COR-L47 (cell line): ENCODE data around the gene AGAP3.

ENCODE experiments used
- DNase-seq: peaks from one replicate; lab custom pipeline; 2025; lab: John Stamatoyannopoulos, UW

Gene AGAP3

GRCh38 chr7:151167197-151167961, 81.1 kb downstream of the AGAP3 start, which contains the start of gene GBX1:
Gene GBX1 (minus strand): TSS chr7:151167694. CDS start chr7:151167548, 146 bp downstream.
- DNase-seq, result peak; percentile 16

DNA sequence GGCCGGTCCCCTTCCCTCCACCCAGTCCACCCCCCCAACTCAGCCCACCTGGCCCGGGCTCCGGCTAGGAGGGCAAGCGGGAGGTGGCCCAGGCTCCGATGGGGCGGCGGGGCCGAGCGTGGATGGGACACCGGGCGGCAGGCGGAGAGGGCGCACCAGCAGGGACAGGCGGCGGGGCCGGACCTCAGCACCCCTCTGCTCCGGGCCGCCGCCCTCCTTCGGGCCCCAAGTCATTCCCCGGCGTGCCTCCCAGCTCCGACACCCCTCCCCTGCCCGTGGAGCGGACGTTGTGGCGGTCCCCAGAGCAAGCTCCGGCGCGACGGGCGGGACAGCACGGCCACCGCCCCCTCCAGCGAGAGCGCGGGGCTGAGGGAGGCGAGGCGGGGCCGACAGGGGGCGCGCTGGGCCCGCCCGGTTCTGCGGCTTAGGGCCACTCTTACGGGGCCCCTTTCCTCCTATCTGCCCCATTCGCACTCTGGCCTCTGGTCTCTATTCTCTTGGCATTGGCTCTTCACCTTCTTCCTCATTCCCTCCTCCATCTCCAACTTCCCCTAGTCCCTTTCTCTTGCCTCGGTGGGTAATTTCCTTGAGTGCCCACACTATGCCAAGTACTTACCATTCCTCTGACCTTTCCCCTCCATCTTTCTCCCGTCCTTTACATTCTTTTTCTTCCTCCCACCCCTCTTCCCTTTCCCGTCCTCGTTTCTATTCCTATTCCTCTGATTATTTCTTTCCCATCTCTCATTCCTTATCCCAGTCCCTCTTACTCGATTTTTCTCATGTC, 81.9 kb downstream of the AGAP3 start:
- no peak for DNase-seq

- DNase-seq, result no peak
Measured at GRCh38 chr7:151168787-151169162, 82.5 kb downstream of the AGAP3 start.

DNA sequence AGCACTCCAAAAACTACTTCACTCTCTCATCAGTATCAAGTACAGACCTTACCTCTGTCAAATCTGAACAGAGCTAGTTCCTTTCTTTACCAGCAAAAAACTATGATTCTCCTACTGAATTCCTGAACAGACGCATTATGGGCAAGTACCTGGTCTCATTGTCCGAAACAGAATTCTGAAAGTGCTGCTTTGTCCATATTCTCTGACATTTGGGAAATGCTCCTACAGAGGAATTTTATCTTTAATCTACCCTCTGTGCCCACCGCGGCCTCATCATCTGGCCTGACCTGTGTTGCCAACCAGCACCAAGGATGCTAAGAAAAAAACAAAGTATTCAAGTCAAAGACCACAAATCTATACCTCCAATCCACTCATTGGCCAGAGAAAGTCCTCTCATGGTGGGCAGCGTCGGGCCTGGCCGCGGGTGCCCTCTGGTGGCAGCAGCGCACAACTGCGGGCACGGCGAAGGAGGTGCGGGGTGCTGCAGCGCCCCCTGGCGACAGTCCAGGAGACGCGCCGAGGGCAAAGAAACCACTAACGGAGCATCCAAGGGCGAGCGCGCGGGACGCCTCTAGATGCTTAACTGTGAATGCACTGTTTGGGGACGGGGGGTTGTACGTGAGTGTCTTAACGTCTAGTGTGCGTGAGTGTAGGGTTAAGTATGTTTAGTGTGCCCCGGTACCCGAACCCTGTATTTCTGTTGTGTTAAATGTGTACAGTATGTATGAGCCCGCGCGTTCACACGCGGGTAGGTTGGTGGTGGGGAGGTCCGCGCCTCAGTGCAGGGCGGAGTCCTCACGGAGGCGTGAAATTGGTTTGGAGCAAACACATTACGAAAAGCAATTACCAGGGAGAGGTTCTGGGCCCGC, 86.2 kb downstream of the AGAP3 start:
- peak; percentile 41 for DNase-seq

DNA sequence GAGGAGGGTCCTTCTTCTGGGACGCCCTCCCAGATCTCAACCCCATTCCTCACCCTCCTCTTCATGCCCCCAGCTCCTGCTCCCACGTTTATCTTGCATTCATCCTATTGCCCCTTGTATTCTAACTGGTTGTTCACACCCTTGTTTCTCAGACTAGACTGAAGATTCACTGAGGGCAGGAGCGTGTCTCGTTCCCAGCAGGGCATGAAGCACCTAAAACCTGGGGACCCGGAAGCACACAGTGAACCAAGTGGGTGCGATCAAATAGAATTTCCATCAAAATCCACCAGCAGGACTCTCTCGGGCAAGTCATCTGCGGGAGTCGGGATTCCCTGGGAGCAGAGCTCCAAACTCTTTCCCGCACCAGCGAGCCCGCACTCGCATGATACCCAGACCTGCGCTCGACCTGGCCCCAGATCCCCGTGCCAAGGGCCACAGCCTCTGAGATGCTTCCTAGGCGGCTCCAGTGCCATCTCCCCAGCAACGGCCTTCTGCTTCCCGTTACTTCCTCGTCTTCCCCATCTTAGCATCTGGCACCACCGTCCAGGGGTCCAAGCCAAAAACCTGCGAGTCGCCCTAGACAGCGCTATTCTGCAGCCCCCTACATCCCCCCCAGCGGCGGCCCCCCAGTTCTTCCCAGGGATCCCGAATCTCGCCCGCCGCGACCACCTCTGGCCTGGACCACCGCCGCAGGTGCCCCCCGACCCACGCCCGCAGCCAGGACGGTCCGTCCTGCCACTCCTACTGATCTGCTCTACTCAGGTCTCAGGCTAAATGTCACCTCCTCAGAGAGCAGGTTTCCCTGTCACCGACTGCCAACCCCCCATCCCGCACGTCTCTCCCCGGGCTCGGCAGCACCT, 87.3 kb downstream of the AGAP3 start:
- DNase-seq, result no peak

GRCh38 chr7:151174246-151175046, 88.2 kb downstream of the AGAP3 start:
- DNase-seq, result no peak

GRCh38 chr7:151175047-151175792, 88.9 kb downstream of the AGAP3 start:
- no peak for DNase-seq

GRCh38 chr7:151175793-151176311, 89.6 kb downstream of the AGAP3 start:
- no peak for DNase-seq

DNA sequence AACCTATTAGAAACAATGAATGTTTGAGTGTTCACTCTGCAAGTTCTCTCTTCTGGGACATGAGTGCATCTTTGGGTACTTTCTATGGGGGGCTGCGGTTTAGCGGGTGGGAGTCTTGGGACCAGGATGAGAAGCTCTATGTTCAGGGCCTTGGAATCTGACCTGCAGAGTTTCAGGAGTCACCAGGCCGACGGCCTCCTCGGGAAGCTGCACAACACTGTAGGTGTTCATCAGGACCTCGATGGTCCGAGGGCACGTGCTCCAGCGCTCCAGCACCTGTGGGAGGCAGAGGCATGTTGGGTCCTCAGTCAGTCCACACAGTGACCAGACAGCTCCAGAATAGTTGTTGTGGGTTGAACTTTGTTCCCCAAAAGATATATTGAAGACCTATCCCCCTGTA, 90.1 kb downstream of the AGAP3 start:
- DNase-seq, result no peak

- no peak for DNase-seq
Measured at GRCh38 chr7:151177310-151177709, 91.0 kb downstream of the AGAP3 start.

GRCh38 chr7:151178236-151178635, 92.0 kb downstream of the AGAP3 start:
- DNase-seq, result no peak

DNA sequence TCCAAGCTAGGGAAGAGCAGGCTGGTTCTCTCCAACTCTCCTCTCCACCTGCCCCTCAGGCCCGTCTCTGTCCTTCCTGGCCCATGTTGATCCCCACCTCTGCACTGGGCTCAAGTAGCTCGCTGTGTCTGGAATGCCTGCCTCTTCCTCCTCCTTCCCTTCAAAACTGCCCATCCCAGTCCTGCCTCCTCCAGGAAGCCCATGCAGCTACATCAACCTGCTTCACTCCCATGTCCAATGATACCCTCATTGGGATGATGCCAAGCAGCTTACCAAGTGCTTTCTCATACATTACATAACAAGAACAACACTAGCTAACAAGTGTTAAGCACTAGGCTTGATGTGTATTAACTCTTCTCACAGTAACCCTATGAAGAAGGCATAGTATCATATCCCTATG, 92.6 kb downstream of the AGAP3 start:
- DNase-seq, result no peak

- DNase-seq, result no peak
Measured at GRCh38 chr7:151179287-151179860, 93.1 kb downstream of the AGAP3 start.

DNA sequence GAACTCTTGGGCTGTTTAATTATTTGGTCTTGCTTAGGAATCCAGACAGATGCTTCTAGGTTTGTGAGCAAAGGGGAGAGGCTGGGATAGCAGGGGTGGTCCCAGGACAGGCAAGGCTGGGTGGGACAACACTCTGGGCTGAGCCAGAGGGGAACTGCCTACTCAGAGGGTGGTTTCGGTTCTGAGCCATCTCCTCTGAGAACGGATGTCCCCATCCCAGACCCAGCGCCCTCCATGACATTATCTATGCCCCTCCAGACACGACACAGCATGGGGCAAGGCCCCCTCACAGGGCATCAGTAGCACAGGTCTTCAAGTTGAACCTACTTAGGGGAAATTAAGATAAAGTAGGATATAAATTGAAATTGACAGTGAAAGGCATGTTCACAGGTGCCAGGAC, 93.7 kb downstream of the AGAP3 start:
- DNase-seq, result no peak

DNA sequence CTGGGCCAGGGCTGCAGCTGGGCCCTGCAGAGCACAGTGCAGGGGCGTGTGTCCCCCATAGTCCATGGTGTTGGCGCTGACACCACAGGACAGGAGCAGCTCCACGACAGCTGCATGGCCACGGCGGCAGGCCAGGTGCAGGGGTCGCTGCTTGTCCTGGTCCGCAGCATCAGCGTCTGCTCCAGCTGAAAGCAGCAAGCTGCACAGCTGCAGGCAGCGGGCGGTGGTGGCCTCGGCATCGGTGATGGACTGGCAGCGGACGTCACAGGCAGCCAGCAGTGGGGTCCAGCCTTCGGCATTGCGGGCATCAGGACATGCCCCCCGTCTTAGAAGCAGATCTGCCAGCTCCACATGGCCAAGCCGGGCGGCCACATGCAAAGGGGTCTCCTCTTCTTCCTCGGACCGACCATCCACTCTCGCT, 94.7 kb downstream of the AGAP3 start:
- DNase-seq, result no peak

DNA sequence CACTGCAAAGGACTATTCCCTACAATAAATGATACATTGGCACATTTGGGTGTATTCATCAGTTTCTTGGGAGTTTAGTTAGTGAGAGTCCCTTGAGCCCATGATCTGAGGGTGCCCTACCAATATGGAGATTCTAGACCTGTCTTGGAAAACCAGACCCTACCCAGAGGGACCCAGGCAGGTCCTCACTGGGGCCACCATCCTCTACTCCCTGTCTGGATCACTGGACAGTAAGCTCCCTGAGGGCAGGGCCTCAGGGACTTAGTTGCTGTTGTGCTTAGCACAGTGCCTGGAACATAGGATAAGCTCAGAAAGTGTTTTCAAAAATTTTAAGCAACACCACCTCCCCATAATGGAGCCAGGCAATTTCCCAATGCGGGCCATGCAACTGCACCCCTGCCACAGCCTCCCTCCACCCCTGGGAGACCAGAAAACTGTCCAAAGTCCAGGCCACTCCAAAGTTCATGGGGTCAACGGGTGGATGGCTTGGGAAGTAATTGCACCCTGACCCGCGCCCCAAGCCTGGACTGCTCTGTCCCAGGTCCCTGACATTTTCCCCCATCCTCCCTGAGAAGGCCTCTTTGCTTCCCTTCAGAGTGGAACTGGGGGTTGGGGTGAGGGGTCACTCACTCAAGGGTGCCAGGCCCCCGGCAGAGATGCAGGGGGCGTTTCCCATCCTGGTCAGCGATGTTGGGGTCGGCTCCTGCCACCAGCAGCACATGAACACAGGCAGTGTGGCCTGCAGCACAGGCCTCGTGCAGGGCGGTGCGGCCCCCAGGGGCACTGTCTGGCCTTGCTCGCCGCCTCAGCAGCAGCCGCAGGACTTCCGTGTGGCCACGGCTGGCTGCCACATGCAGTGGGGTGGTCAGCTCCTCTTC, 99.7 kb downstream of the AGAP3 start:
- DNase-seq, result no peak

- no peak for DNase-seq
Measured at GRCh38 chr7:151186640-151187408, 100.5 kb downstream of the AGAP3 start, which contains the start of gene ASB10. Gene ASB10 (minus strand): TSS chr7:151187250. CDS start chr7:151187130, 120 bp downstream.
